Renal cortical epithelial cell (primary cell): ENCODE results near the gene EFHC1. TPM values are rescaled to one million over a fixed set of nuclear protein-coding genes. Genes with fewer than 3 reads are reported as not detected.
"Not testable (repeated sequence)": the region's sequence is repeated elsewhere in the genome, so short reads cannot be mapped to it uniquely, and the experiment has no call there.

Experiments used
- DNase-seq: peaks from one replicate; pipeline ENCODE4 v3.0.0-alpha.2; 2011; ENCODE audit warnings: low read depth
- total RNA-seq: library from RNA; depleted of rRNA; stranded (reverse); fragments of >200 nt; gene quantifications from 2 replicates; pipeline ENCODE4 v1.2.3, GENCODE V29; 2014

Gene EFHC1
- total RNA-seq, 1 donor from 2014 or later, result 50.2 TPM

GRCh38 chr6:52399511-52400312, 20.4 kb upstream of the EFHC1 start:
- peak; percentile 69 for DNase-seq

GRCh38 chr6:52400313-52401041, 19.7 kb upstream of the EFHC1 start:
- no peak for DNase-seq

GRCh38 chr6:52403086-52403485, 17.1 kb upstream of the EFHC1 start:
- DNase-seq, result no peak

- no peak for DNase-seq
These were observed 16.5 kb upstream of the EFHC1 start for GRCh38 chr6:52403627-52404026.

- no peak for DNase-seq
These were observed 14.9 kb upstream of the EFHC1 start for GRCh38 chr6:52405243-52405642.

- DNase-seq, result peak; percentile 66
These were observed 12.7 kb upstream of the EFHC1 start for GRCh38 chr6:52407467-52407866.

- DNase-seq, result no peak
These were observed 10.6 kb upstream of the EFHC1 start for GRCh38 chr6:52409499-52409898.

- no peak for DNase-seq
These were observed 9.2 kb upstream of the EFHC1 start for GRCh38 chr6:52410979-52411378.

- no peak for DNase-seq
These were observed 8.2 kb upstream of the EFHC1 start for GRCh38 chr6:52411911-52412310.

GRCh38 chr6:52415333-52415732, 4.8 kb upstream of the EFHC1 start:
- no peak for DNase-seq

GRCh38 chr6:52415917-52416628, 4.1 kb upstream of the EFHC1 start:
- peak; percentile 66 for DNase-seq

GRCh38 chr6:52416629-52417151, 3.5 kb upstream of the EFHC1 start:
- peak; percentile 65 for DNase-seq

GRCh38 chr6:52417675-52418111, 2.4 kb upstream of the EFHC1 start:
- DNase-seq, result peak; percentile 67

- DNase-seq, result no peak
These were observed 1.5 kb upstream of the EFHC1 start for GRCh38 chr6:52418606-52419005.

GRCh38 chr6:52420668-52421358, 671 bp downstream of the EFHC1 start:
- peak; percentile 51 for DNase-seq

- DNase-seq, result no peak
These were observed 2.0 kb downstream of the EFHC1 start for GRCh38 chr6:52422156-52422555.

- no peak for DNase-seq
These were observed 3.3 kb downstream of the EFHC1 start for GRCh38 chr6:52423448-52423847.

GRCh38 chr6:52423971-52424381, 3.8 kb downstream of the EFHC1 start:
- peak; percentile 90 for DNase-seq

GRCh38 chr6:52424513-52424912, 4.4 kb downstream of the EFHC1 start:
- no peak for DNase-seq

- no peak for DNase-seq
These were observed 6.5 kb downstream of the EFHC1 start for GRCh38 chr6:52426667-52427066.

- DNase-seq, result not testable (repeated sequence)
These were observed 13.2 kb downstream of the EFHC1 start for GRCh38 chr6:52433294-52433693.

GRCh38 chr6:52435345-52435744, 15.2 kb downstream of the EFHC1 start:
- DNase-seq, result no peak
